G401.6 (cell line): Measurements from ENCODE around the gene NRXN3.
"Not testable (repeated sequence)": the region's sequence is repeated elsewhere in the genome, so short reads cannot be mapped to it uniquely, and the experiment has no call there.

Experiments used
- FAIRE-seq: peaks from 2 replicates; lab custom pipeline; 2012; peaks lifted over from hg19 to GRCh38; lab: Jason Lieb, UNC

NRXN3 gene

DNA sequence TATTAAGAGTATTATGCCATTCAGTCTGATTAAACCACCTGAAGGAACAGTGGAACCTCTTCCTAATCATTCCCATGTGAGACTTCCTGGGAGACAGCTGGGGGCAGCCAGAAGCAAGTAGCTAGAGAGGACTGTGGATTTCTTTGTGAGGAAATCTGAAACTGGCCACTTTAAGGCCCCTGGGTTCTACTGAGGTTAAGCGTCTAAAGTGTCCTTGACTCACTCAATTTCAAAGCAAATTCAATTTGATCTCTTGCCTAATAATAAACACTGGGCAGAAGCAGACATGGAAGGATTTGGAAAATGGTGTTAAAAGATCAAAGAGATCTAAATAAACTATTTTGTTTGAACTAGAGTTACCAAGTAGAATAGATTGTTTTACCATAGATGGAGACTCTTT lies 909.9 kb downstream of the NRXN3 start:
- no peak for FAIRE-seq

DNA sequence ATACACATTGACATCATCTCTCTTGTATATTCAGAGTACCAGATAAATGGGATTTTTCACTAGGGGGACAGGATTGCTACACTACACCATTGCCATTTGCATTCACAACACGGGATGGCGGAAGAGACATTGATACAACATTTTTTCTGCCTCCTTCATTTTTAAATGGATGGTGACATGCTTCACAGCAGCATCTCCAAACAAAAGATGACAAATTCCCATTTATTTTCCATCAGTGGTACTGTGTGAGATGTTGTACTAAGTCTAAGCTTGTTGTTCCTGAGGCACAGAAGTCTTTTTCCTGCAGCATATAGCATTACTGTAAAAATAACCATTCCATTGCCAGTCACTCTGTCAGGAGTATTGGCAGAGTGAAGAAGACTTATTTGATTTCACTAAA lies 912.7 kb downstream of the NRXN3 start:
- no peak for FAIRE-seq

DNA sequence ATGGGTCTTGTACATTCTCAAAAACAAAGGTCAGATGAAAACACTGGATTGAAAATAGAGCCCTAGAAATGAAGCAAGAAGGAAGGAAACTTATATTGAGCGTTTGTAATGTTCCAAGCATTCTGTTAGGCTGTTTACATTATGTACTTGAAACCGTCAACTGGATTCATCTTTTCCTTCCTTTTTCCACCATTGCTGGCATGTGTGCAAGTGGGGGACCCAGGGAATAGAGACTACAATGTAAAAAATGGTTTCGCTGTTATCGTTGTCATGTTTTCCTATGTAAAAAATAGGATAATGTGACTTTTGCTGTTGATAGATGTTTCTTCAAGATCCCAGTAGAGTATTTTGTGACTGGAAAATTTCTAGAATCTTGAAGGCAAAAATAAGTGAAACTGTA lies 913.2 kb downstream of the NRXN3 start:
- no peak for FAIRE-seq

DNA sequence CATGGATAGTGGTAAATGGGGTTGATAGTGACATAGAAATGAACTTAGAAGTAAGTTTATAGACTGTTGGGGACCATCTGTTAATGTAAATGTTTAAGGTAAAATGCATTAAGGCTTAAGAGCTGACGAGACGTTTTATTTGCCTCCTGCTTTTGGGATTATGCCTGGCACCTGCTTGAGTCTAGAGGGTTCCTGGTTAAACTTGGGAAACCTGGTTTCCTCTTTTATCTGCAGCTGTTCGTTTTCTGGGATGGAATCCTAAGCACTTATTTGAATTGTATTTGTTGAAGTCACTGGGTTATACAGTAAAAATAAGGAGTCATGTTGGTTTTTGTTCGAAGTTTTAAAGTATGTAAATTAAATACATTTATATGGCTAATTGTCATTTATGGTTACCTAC lies 914.7 kb downstream of the NRXN3 start:
- no peak for FAIRE-seq

DNA sequence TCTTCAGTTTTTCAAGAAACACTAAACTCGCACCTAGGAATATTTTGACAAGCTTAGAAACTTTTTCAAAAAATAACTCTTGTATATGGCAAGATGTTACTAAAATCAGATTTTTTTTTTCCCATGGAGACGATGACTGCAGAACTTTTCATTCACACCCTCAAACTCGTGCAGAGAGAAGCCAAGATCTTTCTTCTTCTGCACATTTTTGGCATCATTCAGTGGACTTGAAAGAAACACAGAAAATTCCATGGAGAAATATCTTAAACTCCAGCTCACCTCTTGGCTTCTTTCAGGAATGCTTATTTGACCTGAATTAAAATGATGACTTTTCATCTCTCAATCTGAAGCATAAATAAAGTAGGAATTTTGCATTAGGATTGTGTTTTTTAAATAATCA lies 919.4 kb downstream of the NRXN3 start:
- FAIRE-seq = no peak

DNA sequence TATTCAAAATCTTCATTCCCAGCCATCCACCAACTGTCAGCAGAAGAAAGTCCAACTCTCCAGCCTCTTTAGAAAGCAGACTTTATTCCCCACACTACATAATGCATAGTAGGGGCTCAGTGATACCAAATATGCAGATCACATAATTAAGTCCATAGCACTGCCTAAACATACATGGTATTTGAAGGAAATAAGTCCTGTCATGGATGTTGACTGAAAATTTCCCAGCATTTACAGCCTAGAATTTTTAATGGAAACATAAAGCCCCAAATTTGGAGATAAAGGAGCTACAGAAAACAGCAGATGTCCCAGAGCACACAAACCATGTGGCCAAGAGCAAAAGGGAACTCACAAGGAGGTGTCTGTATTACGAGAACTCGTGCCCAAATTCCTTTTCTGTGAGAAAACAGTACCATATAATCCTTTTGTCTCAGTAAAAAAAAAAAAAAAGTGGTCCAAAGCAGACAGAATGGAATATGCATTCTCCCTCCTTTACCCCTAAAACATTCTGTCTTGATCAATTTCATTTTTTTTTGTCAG lies 920.5 kb downstream of the NRXN3 start:
- no peak for FAIRE-seq

DNA sequence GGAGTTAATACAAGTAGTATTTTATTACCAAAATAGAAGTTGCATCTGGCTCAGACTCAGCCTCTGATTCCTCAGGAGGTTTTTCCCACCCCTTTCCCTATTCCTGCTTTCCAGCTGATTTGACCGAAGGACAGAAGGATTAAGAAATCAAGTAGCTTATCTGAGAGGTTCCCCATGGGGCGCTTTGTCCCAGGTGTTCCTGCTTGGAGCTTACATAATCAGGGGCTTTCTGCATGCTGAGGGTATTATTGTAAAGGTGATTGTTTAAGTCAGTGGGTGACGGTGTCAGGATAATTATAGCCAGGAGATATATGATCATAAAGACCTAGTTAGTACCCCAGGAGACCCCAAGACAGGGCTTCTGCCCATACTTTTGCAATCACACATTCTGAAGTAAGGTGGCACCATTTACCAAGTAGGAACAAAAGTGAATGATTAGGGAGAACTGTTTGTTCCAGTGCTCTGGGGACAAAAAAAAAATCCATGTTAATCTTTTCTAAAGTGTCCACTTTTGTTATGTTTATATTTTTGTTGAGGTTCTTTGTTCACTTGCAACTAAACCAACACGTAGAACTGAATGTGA lies 921.3 kb downstream of the NRXN3 start:
- no peak for FAIRE-seq

DNA sequence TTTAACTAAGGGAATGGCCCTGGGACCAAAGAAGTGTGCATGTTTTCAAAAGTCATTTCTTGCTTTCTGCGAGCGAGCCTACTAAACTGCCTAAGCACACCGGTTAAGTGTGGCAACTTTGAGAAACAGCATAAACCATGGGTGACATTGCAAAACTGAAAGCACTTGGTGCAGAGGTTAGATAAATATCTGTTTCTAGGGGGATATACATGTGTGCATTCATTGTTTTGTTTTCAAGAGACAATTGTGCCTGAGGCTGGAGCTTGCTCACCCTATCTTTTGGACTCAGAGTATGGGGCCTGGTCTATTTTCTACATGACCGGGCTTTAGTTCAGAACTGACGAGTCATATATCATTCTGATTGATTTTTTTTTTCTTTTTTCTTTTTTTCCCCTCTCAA lies 923.4 kb downstream of the NRXN3 start:
- no peak for FAIRE-seq

DNA sequence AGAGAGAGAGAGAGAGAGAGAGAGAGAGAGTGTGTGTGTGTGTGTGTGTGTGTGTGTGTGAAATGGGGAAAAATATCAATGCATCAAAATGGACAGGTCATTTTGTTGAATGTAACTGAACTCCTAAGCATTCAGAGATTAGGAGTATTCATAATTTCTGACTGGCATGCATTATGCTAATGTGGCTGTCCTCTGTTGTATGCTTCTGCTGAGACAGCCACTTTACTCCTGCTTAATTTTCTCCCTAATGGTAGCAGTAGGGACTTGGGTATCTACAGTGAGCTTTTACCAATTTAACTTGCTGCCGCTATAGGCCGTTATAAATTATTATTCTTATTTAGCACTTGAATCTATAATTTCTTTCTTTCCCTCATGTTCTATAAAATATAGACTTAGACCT lies 924.8 kb downstream of the NRXN3 start:
- no peak for FAIRE-seq

DNA sequence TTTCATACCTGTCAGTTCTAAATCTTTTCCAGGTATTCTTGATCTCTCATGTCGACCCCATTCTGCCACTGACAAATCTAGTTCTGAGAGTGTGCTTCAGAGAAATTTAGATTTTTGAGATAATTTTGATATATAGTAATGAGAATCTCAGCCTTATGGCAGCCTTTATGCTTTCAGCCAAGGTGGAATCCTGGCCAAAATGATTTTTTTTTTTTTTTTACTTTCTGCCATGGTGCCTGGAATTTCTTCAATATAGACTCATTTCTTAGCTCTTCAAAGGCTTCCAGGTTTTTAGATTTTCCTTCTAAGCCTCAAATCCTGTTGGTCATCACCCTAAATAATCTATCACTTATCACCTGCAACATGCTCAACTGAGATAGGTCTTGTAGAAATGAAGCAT lies 926.6 kb downstream of the NRXN3 start:
- no peak for FAIRE-seq

DNA sequence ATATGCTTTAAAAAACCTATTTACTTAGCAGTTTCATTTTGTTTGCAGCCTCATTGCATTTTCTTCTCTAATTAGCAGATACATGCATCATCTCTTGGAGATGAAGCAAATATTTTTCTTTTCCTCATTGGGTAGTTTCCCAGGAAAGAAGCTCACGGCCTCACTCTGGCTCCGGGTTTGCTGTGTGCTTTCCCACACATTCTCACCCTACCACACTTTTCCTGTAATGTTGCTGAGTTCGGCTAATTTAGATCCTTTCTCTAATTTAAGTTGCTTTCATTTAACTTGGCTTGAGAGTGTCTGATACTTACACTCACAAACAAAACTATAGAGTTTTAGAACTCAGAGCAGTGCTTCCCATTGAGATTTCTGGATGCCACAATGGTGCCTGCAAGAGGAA lies 928.2 kb downstream of the NRXN3 start:
- no peak for FAIRE-seq

DNA sequence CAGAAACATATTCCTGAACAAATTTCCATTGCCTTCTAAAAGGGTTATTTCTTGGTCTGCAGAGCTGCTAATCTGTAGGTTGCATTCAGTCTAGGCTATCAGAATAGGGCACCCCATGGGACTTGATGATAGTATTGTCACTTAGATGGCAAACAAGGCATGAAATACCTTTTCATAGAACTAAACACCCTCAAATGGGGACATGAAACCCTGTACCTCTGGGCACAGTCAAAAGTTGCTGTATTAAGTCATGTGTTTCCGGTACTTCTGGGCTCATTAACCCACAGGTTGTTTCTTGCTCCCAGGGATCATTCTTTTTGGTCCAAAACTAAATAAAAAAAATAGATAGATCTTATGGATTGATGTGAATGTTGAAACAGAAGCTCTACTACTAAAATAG lies 930.4 kb downstream of the NRXN3 start:
- no peak for FAIRE-seq

DNA sequence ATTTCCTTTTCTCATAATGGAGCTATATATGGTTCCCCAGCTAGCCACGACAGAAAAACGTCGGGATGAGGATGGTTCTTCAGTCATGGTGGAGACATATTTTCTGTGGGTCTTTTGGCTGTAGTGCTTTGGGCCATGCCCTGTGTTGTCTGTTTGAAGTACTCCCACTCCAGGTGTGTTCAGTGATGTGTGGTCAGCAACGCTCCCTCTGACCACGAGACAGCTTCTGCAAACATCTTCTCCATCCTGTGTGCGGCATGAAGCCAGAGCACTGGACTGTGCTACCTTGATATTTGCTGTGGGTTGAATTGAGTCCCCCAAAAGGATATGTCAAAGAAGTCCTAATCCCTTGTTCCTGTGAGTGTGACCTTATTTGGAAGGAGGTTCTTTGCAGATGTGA lies 931.2 kb downstream of the NRXN3 start:
- FAIRE-seq = no peak

DNA sequence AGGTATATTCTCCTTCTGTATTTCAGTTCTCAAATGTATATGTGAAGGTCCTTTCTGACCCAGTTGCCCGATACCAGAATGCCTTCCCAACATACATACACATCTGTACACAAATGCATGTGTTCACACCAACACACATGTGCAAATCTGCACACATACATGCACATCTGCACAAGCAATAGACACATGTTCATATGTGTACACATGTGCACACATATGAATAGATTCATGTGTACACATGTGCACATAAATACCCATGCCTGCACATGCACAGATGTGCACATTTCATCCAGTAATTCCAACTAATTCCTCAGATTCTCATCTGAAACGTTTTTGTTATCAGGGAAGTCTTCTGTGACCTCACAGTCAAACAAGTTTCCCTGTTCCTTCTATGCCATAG lies 933.6 kb downstream of the NRXN3 start:
- no peak for FAIRE-seq

DNA sequence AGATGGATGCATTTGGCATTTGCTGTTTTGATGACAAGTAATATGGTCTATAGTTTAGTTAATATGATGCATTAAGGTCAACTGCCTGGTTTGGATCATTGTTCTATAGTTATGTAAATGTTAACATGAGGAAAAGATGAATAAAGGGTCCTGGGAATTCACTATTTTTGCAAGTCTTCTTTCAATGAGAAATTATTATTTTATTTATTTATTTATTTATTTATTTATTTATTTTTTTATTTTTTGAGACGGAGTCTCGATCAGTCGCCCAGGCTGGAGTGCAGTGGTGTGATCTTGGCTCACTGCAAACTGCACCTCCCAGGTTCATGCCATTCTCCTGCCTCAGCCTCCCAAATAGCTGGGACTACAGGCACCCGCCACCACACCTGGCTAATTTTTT lies 940.4 kb downstream of the NRXN3 start:
- not testable (repeated sequence) for FAIRE-seq

DNA sequence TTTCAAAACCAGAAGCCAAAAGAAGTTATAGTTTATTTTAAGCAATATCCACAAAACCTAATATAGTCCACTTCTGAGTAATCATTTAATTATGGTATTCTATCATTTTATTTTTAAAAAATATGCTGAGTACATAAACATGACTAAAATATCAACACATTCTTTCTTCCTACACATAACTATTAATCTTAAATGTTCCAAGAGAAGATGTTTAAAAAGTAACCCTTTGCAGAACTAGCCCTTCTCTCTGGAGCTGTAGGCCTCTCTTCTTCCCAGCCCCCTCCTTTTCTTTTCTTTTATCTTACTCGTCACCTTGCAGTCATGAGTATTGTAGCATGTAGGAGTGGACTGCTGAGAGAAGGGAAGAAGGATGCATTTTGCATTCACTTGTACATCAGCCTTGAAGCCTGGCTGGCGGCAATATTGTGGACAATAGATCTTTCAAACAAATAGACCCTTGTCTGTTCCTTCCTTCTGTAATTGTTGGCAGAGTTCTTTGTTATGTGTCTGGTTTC lies 941.9 kb downstream of the NRXN3 start:
- no peak for FAIRE-seq

DNA sequence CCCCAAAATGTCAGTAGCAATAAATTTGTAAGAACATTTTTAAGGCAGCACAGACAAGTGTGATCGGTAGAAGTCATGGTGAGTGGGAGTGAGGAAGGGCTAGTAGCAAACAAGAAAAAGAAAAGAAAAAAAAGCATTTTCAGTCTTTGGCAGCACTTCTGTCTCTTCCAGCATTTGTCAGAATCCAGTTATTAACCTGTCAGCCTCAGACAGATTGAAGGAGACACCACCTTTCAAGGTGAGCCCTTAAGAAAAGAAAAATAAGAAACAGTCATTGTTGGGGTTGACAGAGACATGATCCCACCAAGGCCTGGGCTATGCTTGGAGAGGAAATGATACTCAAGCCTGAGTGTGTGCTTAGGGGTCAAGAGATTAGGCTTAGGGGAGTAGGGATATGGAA lies 947.4 kb downstream of the NRXN3 start:
- FAIRE-seq = no peak

DNA sequence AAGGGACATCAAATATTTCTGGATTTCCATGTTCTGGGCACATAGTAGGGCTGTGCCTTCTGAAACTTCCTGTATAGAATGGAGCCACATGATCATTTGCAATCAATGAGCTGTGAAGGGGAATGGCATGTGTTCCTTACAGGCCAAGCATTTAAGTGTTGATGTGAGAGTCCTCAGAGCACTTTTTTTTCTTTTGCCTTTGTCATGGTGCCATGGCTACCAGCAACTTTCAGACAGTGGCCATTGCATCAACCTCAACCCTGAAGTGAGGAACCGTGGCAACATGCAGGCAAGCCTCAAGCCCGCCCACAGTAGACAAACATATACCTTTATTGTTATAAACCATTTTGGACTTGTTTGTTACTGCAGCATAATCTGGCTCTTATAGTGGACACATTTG lies 948.1 kb downstream of the NRXN3 start:
- FAIRE-seq = no peak

DNA sequence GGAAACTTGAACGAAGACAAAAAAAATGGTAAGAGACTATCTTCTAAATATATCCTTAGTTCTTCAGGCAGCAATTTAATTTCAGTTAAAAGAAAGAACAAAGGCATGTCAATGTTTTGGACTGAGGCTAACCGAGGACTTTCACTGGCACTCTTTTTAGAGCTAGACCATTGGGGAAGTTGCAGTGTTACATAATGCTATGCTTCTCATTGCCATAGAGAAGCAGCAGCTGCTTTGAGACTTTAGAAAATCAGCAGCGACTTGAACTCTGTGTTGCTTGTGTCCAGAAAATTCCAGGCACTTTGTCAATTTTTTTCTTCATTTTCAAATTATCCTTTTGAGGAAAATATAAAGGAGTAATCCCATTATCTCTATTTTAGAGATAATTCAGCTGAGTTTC lies 964.2 kb downstream of the NRXN3 start:
- FAIRE-seq = no peak

DNA sequence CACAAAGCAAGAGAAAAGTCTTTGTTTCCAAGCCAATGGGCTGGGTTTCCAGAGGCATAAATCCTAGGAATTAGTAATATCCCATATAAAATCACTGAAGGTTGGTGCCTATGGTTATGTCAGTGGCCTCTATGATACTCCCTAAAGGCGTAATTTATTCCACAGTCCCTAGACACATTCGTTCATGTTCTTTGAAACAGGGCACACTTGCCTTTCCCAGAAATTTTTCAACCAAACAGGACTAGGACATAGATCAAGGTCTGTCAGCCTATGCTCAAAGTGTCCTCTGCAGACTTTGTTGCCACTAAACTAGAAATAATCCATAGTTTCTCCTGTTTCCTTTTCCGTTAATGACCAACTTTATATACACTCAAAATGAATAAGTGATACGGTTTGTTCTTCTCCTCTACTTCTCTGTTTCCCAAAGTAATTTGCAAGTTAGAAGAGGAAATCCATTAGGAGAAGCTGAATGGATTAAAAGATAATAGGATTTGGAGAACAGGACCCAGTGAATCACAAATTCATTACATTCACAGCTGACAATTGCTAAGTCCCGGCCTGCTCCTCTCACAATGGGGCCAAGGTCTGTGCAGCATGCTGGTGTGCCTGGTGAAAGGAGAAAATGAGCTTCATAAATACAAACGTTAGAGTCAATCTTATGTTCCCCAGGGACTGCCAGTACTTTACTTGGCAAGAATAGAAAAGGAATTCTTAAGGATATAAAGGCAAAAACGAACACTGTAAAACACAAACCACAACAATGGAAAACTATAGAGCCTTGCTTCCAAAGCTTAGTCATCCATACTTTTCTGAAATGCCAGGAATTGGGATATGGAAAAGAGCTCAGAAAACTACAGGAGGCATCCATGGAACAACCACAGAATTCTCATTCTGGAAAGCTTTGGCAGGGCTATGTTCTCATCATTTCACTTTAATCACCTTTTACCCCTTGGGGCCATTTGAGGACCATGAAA lies 966.2 kb downstream of the NRXN3 start:
- FAIRE-seq = no peak

DNA sequence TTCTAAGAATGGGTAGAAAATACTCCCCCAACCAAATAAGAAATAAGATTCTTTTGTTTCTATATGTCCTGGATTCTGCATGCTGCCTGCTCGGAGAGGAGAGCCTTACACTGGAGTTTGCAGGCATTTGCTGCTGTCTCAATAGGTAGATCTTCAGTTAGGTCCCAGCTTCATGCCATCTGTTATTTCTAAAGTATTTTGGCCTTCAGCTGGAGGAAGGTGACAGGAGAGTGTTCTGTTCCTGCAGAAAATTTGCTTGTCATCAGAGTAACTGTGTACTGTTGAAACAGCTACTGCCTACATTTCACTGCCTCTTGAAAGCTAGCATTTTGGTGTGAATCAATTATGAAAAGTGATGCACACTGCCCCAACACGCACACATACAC lies 966.9 kb downstream of the NRXN3 start:
- no peak for FAIRE-seq

DNA sequence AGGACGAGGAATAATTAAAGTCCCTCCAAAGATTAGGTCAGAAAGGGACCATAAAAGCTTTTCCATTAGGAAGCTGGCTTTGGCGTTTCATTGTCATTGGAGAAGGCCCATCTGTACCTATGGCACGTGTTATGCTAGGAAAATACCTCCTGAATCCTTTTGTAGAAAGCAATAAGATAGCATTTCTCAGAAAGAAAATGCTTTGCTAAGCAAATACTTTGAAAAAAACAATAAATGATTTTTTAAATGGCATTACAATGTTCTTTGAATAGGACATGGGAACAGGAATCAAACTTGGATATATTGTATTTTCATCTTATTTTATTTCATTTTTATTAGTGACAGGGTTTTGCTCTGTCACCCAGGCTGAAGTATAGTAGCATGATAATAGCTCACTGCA lies 967.7 kb downstream of the NRXN3 start:
- FAIRE-seq = no peak

DNA sequence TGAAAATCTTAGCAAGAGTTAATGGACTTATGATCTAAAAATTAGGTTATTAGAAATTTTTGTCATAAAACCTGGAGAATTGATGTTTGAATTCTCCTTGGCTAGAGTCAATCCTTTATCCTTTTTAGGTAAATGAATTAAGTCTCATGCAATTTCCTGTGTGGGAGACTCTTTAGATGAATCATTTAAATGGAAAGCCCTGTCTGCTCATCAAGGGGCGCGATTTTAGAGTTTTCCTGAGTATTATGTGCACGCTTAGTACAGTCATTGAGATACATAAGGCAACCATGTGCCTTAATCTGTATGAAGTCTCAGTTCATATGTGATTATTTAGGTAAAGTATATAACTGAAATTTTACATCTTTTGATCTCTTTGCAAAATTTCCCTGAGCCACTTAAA lies 974.7 kb downstream of the NRXN3 start:
- FAIRE-seq = no peak

DNA sequence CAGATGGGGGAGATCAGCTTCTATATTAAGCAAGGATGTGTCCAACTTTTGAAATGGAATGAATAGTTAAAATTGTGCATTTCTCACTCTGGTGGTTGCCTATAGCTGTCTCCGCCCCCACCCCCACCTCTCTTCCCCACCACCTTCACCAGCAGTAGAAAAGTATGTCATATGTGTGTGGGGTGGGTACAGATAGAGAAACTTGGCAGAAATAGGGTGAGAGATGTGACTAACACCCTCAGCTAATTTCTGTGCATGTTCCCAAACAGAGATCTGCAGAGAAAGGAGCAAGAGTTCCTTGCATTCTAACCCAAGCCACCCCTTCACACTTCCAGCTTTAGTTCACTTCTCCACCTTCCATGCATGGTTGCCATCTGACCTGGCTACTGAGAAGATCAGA lies 980.1 kb downstream of the NRXN3 start:
- FAIRE-seq = no peak
